ENCODE measurements around the gene CACUL1. TPM values are rescaled to one million over a fixed set of nuclear protein-coding genes. Genes with fewer than 3 reads are reported as not detected.

Gene CACUL1
- total and polyA plus RNA-seq, 9 of the 15 experiments (the other 6 are each of a cell fraction or from before 2014, with no cell fraction given): 4.5 to 17.1 (median 13.5) TPM

DNA sequence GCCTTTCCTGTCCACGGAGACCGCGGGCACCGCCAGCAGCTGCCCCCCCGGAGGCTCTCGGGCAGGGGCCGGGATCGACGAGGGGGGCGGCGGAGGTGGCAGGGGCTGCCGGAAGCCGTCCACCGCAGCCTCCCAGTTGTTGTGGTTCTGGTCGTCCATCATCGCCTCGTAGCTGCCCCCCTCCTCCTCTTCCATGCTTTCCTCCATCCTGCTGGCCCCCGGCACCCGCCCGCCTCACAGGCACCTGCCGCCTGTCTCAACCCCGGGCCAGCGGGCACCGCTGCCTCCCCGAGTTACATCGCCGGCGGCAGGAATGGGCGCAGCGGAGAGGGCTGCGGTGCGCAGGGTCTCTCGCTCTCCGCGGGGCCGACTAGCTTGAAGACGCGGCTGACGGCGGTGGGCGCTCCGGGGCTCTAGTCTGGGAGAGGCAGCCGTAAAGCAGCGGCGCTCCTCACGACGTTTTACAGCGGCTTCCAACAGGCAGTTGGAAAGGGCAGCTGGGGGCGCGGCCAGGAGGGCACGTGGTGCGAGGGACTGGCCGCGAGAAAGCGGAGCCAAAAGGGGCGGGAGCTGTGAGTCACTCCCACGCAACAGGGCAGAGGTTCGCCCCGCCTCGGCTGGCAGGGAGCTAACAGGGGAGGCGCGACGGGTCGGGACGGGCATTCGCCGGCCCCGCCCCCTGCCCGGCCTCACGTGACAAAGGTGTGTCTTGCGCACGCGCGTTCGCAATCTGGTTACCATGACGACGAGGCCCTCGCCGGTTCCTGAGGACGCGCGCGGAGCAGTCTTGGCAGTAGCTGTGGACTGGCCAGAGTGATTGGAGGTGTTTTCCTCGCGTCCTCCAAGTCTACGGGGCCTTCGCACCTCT, at the start of gene CACUL1 (continued):
- peak; percentile 92 for TF ChIP-seq TFAP4 (CRISPR knock-in tag; IDR thresholded peaks at IDR 0.05; ENCODE audit: borderline replicate concordance)
- 0 out of 2 replicates have a peak, but pooled peaks have one; percentile 16 for TF ChIP-seq NKRF (IDR thresholded peaks at IDR 0.05; ENCODE audit: borderline replicate concordance)
- TF ChIP-seq RBFOX2 (IDR thresholded peaks at IDR 0.05; ENCODE audit: low read depth, low read length): peak; percentile 85
- peak; percentile 90 for TF ChIP-seq MYNN (IDR thresholded peaks at IDR 0.05)
- TF ChIP-seq MYNN (CRISPR knock-in tag; IDR thresholded peaks at IDR 0.05): no peak
- TF ChIP-seq ATF1 (CRISPR knock-in tag; IDR thresholded peaks at IDR 0.05): no peak
- TF ChIP-seq ATF1 (tag; IDR thresholded peaks at IDR 0.05): peak; percentile 73
- TF ChIP-seq ZNF655 (CRISPR knock-in tag; IDR thresholded peaks at IDR 0.05): no peak
- peak; percentile 99 for TF ChIP-seq SP1 (CRISPR knock-in tag; IDR thresholded peaks at IDR 0.05)
- TF ChIP-seq HINFP (tag; conservative IDR thresholded peaks at IDR 0.05; ENCODE audit: low read depth): no peak
- peak; percentile 82 for TF ChIP-seq ATF7 (IDR thresholded peaks at IDR 0.05)
- TF ChIP-seq FOSL1 (tag; conservative IDR thresholded peaks at IDR 0.05): peak; percentile 85
- TF ChIP-seq NR2C2 (CRISPR knock-in tag; IDR thresholded peaks at IDR 0.05): no peak
- peak; percentile 81 for TF ChIP-seq NR2C2 (tag; IDR thresholded peaks at IDR 0.05)
- peak; percentile 80 for TF ChIP-seq CTBP1 (IDR thresholded peaks at IDR 0.05; ENCODE audit: borderline replicate concordance)
- TF ChIP-seq, protein P1, sequence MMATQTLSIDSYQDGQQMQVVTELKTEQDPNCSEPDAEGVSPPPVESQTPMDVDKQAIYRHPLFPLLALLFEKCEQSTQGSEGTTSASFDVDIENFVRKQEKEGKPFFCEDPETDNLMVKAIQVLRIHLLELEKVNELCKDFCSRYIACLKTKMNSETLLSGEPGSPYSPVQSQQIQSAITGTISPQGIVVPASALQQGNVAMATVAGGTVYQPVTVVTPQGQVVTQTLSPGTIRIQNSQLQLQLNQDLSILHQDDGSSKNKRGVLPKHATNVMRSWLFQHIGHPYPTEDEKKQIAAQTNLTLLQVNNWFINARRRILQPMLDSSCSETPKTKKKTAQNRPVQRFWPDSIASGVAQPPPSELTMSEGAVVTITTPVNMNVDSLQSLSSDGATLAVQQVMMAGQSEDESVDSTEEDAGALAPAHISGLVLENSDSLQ (IDR thresholded peaks at IDR 0.05): peak; percentile 61; the same call in 1 of the 2 replicates
- TF ChIP-seq CCNT2 (IDR thresholded peaks at IDR 0.05; ENCODE audit: borderline replicate concordance, extremely low read depth, insufficient read length, low read depth, low read length): peak; percentile 92
- TF ChIP-seq XRCC5 (IDR thresholded peaks at IDR 0.05; ENCODE audit: low read depth, low read length): 0 out of 2 replicates have a peak, but pooled peaks have one; percentile 23

Measured in K562 (cell line).